ENCODE data around the gene CDH16.

The CDH16 gene

GRCh38 chr16:66927918-66928649 lies 9.4 kb upstream of the CDH16 start:
- peak; percentile 31 for DNase-seq (ENCODE audit: low read depth)

- peak; percentile 75 for DNase-seq (ENCODE audit: low read depth)
Measured at GRCh38 chr16:66926961-66927436, 8.3 kb upstream of the CDH16 start.

GRCh38 chr16:66926171-66926947 lies 7.7 kb upstream of the CDH16 start:
- DNase-seq (ENCODE audit: low read depth) = no peak

GRCh38 chr16:66925322-66925840 lies 6.7 kb upstream of the CDH16 start, which contains the start of gene RRAD:
Gene RRAD (minus strand): TSS chr16:66925535. CDS start chr16:66925179, 356 bp downstream.
- DNase-seq (ENCODE audit: low read depth) = no peak

GRCh38 chr16:66924527-66925321 lies 6.0 kb upstream of the CDH16 start:
- no peak for DNase-seq (ENCODE audit: low read depth)

- no peak for DNase-seq (ENCODE audit: low read depth)
Measured at GRCh38 chr16:66923866-66924265, 5.2 kb upstream of the CDH16 start.

- no peak for DNase-seq (ENCODE audit: low read depth)
Measured at GRCh38 chr16:66923247-66923731, 4.6 kb upstream of the CDH16 start.

- no peak for DNase-seq (ENCODE audit: low read depth)
Measured at GRCh38 chr16:66921729-66922450, 3.2 kb upstream of the CDH16 start.

GRCh38 chr16:66920924-66921680 lies 2.4 kb upstream of the CDH16 start:
- DNase-seq (ENCODE audit: low read depth) = no peak

GRCh38 chr16:66920299-66920590 lies 1.6 kb upstream of the CDH16 start:
- no peak for DNase-seq (ENCODE audit: low read depth)

GRCh38 chr16:66919569-66920298 lies 1.0 kb upstream of the CDH16 start:
- no peak for DNase-seq (ENCODE audit: low read depth)

- DNase-seq (ENCODE audit: low read depth) = no peak
Measured at GRCh38 chr16:66918355-66918754, 330 bp downstream of the CDH16 start.

- DNase-seq (ENCODE audit: low read depth) = no peak
Measured at GRCh38 chr16:66917741-66918140, 944 bp downstream of the CDH16 start.

- DNase-seq (ENCODE audit: low read depth) = no peak
Measured at GRCh38 chr16:66916518-66916917, 2.2 kb downstream of the CDH16 start.

- no peak for DNase-seq (ENCODE audit: low read depth)
Measured at GRCh38 chr16:66915041-66915440, 3.6 kb downstream of the CDH16 start.

GRCh38 chr16:66914541-66914940 lies 4.1 kb downstream of the CDH16 start:
- no peak for DNase-seq (ENCODE audit: low read depth)

- DNase-seq (ENCODE audit: low read depth) = no peak
Measured at GRCh38 chr16:66913711-66914110, 5.0 kb downstream of the CDH16 start.

GRCh38 chr16:66913081-66913480 lies 5.6 kb downstream of the CDH16 start:
- DNase-seq (ENCODE audit: low read depth) = no peak

GRCh38 chr16:66911801-66912200 lies 6.9 kb downstream of the CDH16 start:
- no peak for DNase-seq (ENCODE audit: low read depth)

GRCh38 chr16:66911112-66911511 lies 7.6 kb downstream of the CDH16 start:
- no peak for DNase-seq (ENCODE audit: low read depth)
